ENCODE data around the gene AUTS2. TPM values are rescaled to one million over a fixed set of nuclear protein-coding genes. Genes with fewer than 3 reads are reported as not detected.

The AUTS2 gene
- total RNA-seq, 1 donor from 2014 or later: 5.3 TPM

DNA sequence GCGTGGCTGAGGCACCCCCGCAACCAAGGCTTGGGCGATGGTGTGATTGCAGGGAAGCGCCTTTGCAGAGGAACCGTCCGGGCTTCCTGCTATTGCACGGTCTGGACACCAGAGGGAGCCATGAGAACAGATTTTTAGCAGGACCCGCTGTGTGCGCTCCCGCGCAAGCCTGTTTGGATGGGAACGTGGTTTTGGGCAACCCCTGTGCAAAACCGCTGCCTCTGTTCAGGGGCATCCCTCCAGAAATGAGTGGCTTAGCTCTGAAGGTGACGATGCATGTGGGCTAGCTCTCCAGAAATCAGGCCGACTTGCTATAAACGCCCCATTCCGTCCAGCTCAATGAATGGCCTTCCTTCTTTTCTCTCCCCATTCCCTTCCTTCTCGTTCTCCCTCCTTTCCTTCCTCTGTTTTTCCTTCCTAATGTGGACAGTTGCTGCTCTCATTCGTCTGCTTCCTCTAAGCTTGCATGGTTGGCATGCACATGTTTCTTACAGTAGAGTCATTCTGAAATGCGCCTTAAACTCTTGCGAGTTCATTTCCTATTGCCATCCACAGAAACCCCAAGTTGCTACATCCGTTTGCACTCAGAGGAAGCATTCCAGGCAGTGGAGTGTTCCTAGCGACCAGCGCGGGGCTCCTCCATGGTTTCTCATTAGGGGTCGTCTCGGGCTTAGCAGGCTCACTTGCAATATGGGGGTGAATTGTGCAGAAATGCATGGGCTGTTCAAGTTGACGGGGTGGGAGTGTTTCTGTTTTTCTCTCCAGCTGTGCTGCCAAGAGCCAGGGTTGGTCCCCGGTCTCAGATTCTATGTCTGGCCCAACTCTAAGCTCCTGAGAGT, 1231.2 kb downstream of the AUTS2 start:
- peak; percentile 73 for ATAC-seq
- intact Hi-C loops (cut with DNase I): loop anchor here (2.0 kb wide), 1 partner anchor 905 kb away; no protein-coding TSS in a partner anchor
- no peak for DNase-seq (ENCODE audit: missing footprints)

DNA sequence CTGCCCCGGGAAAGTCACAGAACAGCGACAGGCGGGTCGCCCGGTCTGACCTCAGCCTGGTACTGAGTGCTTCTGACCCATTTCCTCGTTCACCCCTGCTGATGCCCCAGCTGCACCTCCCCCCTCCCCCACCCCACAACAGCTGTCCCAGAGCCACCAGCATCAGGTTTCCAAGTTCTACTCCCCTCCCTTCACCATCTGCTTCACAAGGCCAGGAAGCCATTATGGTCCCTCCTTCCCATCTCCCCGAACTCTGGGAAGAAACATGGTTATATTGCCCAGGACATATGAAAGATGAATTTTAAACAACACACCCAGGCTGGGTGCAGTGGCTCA, 1231.8 kb downstream of the AUTS2 start:
- intact Hi-C loops (cut with DNase I): no loop called here
- DNase-seq (ENCODE audit: missing footprints): no peak
- no peak for ATAC-seq

DNA sequence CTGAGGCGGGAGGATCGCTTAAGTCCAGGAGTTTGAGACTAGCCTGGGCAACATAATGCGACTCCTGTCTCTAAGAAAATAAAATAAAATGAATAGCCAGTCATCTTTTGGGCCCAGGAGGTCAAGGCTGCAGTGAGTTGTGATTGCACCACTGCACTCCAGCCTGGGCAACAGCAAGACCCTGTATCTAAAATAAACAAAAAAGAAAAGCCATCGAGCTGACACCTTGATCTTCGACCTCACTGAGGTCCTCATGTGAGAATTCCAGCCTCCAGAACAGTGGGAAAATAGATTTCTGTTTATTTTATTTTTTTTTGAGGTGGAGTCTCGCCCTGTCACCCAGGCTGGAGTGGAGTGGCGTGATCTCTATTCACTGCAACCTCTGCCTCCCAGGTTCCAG, 1232.2 kb downstream of the AUTS2 start:
- intact Hi-C loops (cut with DNase I): no loop called here
- DNase-seq (ENCODE audit: missing footprints): no peak
- no peak for ATAC-seq

DNA sequence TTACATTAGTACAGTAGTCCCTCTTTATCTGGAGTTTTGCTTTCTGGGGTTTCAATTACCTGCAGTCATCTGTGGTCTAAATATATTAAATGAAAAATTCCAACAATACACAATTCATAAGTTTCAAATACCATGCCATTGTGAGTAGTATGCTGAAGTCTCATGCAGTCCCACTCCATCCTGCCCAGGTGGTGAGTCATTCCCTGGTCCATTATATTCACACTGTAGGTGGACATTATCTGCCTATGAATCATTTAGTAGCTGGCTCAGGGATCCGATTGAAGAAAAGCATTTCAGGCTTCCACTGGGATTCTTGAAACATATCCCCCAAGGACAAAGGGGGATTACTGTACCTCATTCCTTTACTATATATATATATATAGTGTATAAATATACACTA, 1235.5 kb downstream of the AUTS2 start:
- DNase-seq (ENCODE audit: missing footprints) (no peak), ATAC-seq (no peak)
- intact Hi-C loops (cut with DNase I): no loop called here

DNA sequence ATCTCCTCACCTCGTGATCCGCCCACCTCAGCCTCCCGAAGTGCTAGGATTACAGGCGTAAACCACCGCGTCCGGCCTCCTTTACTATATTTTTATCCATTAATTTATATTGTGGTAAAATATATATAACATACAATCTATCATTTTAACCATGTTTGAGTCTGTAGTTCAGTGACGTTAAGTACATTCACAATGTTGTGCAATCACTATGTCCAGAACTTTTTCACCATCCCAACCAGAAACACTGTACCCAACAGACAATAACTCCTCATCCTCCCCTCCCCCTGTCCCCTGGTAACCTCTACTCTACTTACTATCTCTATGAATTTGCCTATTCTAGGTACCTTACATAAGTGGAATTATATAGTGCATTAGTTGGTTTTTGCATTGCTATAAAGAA, 1236.1 kb downstream of the AUTS2 start:
- DNase-seq (ENCODE audit: missing footprints) (no peak), ATAC-seq (no peak)
- intact Hi-C loops (cut with DNase I): no loop called here

DNA sequence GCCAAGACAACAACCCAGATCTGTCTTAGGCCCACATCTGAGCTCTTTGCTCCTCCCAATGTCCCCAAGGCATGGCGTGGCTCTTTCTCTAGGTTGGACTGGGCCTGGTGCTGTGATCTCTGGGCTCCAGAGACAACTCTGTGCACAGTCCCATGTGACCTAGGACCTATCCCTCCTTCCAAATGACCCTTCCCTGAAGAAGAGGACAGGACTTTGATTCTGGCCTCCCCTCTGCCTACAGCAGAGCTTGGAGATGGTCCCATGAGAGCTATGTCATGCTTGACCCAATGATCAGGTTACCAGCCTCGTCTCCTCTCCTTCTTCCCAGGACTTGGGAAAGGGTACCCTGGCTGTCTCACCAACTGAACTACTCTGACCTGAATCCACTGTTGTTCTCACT, 1237.4 kb downstream of the AUTS2 start:
- intact Hi-C loops (cut with DNase I): no loop called here
- no peak for DNase-seq (ENCODE audit: missing footprints)
- ATAC-seq: no peak

DNA sequence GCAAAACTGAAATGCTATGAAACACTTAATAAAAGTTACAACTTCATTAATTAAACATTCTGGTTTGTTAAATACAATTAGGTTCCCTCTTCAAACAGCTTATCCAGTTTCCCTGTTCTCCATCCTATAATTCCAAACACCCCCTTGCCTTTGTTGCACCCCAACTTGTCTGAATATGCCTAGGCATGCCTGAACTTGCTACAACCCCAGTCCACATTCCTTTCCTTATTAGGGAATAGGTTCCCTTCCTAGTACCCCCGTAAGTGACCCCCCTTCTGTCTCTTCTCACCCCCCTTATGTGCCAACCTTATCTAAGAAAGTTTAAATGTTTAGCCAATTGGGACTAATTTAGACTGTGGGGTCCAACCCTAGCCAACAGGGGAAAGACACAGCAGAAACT, 1238.0 kb downstream of the AUTS2 start:
- DNase-seq (ENCODE audit: missing footprints) (no peak), ATAC-seq (no peak)
- intact Hi-C loops (cut with DNase I): no loop called here

DNA sequence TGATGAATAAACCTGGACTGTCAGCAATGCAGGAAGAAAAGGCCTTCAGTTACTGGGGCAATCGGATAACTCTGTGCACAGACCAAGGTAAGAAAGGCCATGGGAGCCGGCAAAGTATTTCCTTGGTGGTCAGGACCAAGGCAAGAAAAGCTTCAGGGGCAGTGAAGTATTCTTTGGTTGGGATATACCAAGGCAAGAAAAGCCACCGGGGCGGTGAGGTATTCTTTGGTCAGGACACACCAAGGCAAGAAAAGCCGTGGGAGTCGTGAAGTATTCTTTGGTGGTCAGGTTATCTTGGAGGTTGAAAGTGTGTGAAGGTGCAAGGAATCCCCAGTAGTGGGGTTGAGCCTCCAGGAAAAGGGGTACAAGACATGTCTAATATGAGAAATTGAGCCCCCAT, 1238.7 kb downstream of the AUTS2 start:
- intact Hi-C loops (cut with DNase I): no loop called here
- ATAC-seq (no peak), DNase-seq (ENCODE audit: missing footprints) (no peak)

DNA sequence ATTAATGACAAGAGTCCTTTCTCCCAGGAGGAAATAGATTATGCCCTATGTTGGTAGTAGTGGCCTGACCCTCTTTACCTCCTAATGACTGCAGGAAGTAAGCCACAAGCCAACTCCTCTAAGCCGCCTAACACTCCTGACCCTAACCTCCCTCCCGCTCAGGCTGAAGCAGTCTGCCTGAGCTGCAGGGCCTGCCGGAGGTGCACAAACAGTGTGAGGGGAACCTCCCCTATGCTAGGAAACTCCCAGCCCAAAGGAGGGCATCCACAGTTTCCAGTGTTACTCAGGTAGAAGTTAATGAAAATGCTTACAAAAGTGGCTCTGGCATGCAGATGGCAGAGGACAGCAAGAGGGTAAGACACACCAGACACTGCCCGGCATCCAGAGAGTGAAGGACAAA, 1239.3 kb downstream of the AUTS2 start:
- DNase-seq (ENCODE audit: missing footprints) (no peak), ATAC-seq (no peak)
- intact Hi-C loops (cut with DNase I): no loop called here

DNA sequence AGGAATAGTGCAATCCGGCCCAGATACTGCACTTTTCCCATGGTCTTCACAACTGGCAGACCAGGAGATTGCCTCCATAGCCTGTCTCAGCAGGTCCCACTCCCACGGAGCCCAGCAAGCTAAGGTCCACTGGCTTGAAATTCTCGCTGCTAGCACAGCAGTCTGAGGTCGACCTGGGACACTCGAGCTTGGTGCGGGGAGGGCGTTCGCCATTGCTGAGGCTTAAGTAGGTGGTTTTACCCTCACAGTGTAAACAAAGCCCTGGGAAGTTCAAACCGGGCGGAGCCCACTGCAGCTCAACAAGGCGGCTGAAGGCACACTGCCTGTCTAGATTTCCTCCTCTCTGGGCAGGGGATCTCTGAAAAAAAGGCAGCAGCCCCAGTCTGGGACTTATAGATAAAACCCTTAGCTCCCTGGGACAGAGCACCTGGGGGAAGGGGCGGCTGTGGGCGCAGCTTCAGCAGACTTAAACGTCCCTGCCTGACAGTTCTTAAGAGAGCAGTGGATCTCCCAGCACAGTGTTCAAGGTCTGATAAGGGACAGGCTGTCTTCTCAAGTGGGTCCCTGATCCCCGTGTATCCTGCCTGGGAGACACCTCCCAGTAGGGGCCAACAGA, 1240.1 kb downstream of the AUTS2 start:
- intact Hi-C loops (cut with DNase I): no loop called here
- ATAC-seq (no peak), DNase-seq (ENCODE audit: missing footprints) (no peak)

Measured in Right ventricle myocardium inferior (tissue), 1 donor.